HG02970 (cell line): ENCODE data around the gene CADM2.

Source experiments
- ATAC-seq: cut with Tn5 transposase; IDR thresholded peaks from one replicate; pipeline ENCODE4 v1.9.1; 2021; ENCODE audit warnings: mild to moderate bottlenecking, moderate library complexity, moderate number of reproducible peaks; ENCODE audit not compliant: unreplicated experiment, low FRiP score

The CADM2 gene

DNA sequence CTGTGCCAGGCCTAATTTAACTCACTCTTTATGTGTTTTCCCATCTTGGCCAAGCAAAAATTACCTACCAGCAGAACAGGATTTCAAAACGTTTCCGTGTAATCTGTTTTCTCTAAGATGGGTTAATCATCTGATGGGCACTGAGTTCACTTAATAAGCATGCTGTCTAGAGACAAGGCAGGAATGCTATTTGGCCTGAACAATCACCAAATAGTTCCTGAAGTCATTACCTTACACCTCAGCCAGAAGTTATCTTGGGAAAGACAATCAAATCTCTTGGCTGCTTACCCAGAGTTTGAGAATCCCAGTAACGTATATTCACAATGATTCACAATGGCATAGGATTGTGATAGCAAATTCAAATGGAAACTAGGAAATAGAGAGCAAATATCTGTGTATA lies 779.1 kb downstream of the CADM2 start:
- ATAC-seq, result no peak

DNA sequence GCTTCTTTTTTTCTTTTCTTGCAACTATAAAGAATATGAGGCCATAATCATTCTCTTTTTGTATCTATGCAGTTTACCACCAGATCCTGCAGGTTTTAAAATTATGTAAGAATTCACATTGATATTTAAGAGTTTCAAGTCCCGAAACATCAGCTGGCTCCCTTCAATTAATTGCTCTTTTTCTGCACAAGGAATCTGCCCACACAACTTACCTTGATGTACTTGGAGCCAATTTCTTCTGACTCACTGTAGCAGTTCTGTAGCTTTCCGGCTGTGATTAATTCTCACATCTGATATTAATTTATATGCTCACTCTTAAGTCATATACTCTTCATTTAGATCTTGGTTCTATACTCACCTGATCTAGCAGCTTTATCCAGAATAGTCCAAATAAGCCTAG lies 781.8 kb downstream of the CADM2 start:
- ATAC-seq, result no peak

DNA sequence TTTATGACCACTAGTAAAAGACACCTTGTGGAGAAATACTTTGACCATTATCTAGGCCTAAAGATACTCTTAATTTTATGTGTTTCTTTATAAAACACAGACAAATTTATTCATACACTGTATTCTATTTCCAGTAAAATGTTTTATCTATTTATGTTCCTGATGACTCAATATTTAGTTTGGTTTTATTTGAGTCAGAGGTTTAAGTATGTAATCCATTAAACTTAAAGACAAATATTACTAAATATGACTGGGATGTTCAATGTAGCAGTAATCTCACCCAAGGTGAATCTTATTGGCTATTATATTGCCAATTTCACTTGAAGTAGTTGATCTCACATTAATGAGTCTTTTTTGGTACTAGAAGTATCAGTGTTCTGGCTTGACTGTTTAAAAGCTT lies 799.7 kb downstream of the CADM2 start:
- no peak for ATAC-seq

DNA sequence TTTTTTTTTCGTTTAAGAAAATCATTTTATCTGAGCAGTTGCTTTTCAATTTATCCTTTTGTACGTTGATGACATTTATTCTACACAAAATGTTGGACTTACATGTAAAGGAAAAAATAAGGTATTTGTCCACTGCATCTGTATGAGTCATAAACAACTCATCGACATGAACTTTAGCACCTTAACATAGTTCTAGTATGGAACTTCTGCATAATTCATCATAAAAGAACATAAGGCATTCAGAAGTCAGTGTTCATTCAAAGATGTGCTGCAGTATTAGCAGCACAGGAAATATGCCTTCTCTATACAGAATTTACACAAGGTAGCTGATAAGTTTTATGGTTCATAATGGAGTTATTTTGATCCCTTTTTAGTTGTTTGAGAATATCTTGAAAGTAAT lies 801.6 kb downstream of the CADM2 start:
- no peak for ATAC-seq

DNA sequence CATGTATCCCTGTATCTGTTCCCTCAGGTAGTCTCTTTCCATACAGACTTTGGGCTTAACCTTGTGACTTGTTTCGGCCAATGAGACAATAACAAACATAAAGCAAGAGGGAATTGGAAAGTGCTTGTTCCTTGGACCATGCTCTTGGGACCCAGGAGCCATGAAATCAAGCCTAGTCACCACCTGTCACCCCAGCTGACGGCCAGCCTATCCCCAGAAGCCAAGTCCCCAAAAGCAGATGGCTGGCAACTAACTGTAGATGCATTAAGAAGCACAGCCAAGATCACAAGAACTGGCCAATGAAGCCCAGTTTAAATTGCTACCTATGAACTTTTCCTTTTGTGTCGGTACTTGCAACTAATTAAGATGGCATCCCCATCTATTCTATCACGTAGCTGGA lies 822.0 kb downstream of the CADM2 start:
- no peak for ATAC-seq

DNA sequence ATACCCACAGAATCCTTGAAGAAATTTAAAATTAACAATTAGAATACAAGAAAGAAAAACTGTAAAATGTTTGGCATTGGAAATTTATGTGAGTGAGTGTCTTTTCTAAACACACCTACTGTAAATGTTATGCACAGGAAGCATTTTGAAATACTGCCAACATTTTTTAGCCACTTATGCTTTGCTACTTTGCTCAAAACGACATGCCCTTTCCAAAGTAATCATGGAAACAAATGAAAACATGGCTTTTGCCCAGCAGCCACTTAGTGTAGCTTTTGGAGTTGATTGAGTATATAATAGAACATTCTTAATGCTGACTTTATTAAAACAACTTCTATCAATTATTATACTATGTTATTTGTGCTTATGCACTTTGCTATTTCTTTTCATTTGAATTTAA lies 823.0 kb downstream of the CADM2 start:
- no peak for ATAC-seq

DNA sequence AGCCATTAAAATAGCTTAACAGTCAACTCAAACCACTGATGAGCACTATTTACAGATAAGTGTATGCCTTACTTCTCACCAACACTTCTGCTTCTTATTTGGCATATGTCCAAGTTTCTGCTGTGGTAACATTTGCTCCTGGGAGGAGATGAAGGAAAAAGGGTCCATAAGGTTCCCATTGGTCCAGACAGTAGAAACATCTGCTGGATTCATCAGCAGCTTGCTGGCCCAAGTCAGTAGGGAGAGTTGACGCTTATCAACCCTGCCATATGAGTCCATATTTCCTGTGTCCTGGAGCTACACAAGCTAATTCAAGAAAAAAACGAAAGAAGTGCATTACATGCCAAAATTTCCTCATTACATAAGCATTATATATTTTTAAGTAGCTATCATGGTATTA lies 824.5 kb downstream of the CADM2 start:
- no peak for ATAC-seq

DNA sequence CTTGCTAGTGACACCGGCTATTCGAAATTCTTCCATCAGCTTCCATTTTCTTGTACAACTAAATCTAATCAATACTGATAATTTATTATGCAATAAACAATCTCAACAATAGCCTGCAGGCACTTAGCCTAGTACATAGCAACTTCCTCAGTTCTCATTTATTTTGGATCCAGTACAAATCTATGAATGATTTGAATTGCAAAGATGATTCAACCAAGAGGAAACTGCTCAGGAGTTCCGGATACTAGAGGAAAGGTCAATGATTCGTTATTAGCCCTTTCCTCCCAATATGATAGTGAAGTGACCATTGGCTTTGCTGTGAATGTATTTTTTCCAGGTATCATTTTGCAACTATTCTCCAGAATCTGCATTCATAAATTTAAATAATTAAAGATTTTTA lies 827.0 kb downstream of the CADM2 start:
- ATAC-seq, result no peak

DNA sequence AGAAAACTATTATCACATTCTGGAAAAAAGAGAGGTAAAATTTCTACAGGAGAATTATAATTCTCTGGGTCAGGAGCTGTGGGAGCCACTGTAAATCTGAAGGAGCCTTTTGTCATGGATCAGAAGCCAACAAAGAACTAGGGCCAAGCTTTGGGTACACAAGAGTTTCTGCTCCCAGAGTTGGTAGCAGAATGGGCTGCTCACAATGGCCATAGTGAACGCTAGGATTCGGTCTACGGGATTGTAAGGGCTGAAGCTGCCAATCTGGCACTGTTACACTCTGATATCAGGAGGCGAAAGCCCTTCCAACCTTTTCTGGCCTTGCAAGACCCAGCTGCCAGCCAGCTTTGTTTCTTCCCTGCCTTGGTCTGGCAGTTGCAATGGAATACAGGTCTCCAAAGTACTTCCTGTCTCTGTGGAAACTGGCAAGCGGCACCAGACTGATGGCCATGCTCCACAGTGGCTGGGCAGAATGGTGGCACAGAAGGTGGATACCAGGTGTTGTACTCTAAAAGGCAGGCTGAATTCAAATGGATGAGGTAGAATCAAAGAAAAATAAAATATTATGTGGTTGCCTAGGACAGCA lies 831.7 kb downstream of the CADM2 start:
- no peak for ATAC-seq

DNA sequence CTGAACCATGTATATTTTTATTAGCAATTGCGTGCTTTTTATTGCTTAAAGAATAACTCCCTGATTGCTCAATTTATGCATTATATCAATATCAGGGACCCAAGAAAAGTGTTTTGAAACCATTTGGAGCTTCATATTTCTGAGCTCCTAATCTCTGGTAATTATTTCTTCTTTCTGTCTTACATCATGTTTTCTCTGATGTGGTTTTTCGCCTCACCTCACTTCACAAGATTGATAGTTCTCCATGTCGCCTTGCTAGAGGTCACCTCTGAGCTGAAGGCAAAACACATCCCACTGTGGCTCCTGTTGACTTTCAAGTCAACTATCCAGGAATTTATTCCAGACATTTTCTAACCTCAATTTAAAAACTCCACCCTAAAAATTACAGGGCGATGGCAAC lies 837.4 kb downstream of the CADM2 start:
- no peak for ATAC-seq

DNA sequence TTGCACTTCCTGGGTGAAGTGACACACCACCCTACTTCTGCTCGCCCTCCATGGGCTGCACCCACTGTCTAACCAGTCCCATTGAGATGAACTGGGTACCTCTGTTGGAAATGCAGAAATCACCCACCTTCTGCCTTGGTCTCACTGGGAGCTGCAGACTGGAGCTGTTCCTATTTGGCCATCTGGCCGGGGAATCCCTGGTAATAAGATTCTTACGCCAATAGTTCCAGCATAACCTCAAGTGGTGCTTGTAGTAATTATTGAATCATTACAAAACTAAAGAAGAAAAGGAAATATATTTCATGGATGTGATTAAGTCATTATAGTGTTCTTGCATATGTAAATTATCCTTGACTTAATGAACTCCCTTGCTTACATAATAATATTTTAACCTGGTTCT lies 841.9 kb downstream of the CADM2 start:
- ATAC-seq, result no peak

DNA sequence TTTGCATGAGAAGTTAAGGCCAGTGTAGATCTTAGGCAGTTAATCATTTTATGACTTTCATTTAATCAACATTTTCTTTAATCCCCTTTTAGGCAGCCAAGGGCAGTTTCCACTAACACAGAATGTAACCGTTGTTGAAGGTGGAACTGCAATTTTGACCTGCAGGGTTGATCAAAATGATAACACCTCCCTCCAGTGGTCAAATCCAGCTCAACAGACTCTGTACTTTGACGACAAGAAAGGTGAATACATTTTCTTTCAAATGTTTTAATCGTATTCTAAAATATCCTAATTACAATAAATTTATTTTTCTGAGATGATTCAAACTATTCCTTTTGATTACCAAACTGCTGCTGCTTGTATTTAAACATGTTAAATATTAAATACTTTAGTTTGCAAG lies 843.2 kb downstream of the CADM2 start:
- no peak for ATAC-seq

DNA sequence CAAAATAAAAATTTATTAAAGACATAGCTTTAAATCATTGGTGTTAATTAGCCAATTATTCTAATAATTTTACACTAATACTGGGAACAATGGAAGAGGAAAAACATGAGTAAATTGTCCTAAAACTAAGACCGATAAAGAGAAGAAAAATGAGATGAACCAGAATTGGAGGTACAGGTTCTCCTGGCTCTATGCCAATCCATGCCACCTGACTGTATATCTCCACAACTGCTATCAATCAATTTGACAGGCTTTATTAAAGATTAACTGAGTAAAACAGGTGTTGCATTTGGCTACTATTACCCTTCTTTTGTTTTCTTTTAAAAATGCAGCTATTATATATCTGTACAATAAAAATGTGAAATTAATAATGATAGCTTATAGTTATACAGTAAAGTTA lies 850.0 kb downstream of the CADM2 start:
- ATAC-seq, result no peak

DNA sequence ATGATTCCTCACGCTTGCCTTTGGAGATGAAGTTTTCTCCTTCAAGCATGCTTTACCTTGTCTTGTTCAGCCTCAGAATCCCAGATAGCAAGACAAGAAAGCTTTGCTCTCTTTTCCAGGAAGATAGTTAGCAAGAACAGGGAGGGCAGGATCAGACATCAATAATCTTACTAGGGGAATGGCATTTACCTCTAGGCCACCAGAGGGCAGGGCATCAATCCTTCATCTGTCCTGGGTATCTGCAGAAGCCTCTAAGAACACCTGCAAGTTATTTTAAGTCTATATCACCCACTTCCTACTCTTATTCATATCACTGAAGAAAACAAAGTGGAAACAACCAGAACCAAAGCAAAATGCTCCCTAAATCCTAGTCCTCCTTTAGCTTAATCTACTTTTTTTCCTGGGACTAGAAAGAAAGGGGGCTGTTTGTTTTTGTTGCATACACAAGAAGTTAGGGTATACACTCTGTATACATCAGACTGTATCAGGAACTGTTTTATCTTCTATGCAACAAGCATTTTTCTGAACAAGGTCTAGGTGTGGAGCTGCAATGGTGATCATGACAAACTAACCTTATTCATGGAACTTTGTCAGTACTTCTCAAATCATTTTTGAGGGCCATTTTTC lies 862.5 kb downstream of the CADM2 start:
- no peak for ATAC-seq

DNA sequence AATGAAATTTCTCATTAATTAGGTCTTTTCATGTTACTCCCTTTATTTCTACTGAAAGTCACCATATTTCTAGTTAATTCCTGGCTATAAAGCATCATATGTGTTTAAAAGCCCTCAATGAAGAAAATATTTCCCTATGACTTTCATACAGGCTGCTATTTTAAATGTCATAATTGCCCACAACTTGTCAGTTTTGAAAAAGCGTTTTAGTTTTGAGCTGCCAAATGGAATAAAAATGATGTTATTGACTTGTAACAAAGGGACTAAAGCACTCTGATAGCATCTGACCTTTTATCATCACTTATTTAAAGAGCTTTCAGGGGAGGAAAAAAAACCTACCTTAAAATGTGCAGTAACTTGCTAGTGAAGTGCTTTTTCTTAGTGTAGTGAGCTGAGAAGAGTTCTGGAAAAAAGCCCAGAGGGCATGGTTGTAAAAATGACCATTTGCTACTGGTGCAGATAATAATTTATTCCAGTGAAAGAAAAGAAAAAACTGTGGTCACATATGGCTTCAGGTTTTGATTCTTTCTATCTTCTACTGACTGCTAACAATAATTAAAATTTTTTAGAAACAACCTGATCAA lies 877.2 kb downstream of the CADM2 start:
- ATAC-seq, result no peak

DNA sequence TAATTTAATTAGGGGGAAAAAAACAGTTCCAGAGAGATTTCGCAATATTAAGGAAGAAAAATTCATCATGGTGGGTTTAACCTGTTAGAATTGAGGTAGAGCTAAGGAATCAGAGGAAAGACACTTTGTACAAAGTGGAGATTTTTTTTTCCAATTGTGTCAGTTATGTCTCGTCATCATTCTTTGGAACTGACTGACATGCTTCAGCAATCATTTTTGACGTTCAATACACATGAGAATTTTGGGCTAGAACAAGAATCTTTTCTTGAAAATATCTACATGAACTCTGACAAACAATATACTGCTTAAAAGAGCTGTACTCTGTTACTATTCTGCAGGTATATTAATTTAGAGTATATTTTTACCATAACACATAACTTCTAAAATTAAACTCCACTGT lies 878.6 kb downstream of the CADM2 start:
- ATAC-seq, result no peak

DNA sequence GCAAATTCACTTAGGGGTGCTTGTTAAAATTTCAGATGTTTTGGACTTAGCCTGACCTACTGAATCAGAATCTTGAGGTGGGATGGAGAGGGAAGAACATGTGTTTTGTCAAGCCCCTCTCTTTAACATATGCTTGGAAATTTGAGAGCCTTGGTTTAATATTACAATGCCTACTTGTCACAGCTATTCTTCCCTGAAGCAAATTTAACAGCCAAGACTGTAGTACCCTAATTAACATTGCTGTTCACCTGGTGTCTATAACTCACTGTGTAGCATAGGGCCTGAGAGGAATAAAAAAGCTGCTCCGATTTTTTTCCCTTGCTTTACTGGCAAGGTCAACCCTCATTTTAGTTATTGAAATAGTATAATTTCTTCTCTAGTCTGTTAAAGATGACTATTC lies 880.1 kb downstream of the CADM2 start:
- no peak for ATAC-seq

DNA sequence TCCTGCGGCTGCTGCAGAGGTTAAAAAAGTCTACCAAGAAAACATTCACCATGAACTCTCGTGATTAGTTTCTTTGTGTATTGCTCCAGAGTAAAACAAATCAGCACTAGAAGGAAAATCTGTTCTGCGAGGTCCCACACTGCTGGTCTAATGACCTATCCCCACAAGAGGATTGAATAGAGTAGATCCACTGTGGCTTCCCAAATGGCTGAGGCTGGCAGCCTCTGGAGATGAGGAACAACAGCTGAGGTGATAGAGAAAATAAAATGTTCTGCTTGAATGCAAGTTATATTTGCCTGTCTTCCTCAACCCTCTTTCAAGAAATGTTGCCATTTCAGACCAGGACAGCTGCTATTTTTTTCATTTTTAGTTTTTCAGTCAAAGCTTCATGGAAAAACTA lies 883.3 kb downstream of the CADM2 start:
- no peak for ATAC-seq

DNA sequence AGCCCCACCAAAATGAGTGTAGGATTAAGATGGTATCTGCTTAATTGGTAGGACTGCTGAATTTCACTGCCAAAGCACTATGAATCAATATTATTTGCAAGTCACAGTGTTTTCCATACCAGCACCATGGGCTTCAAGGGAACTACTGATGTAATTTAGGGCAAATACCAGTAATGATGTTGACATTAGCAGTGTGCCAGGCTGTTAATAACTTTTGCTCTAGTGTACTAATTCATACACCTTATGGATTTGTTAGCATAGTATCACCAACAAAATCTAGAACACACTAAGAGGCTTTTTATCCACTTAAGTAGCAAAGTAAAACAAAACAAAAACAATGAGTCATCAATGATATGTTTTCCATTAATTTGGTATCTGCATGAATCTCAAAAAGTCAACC lies 888.2 kb downstream of the CADM2 start:
- no peak for ATAC-seq

DNA sequence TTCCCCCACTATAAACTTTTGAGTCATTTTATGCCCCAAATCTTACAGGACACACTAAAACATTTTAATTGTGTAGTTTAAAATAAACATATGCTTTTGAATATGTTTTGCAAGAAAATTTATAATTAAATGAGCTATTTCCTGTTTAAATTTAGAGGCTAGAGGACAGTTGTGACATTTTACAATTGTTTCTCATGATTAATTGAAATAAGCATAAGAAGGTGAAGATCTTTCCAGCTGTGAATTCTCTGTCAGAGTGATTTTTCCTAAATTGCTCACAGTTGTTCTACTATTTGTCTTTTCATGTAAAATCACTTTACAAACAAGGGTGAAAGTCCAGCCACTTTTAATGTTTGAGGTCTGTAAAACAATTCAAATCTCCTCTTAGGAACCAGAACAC lies 892.3 kb downstream of the CADM2 start:
- ATAC-seq, result no peak

DNA sequence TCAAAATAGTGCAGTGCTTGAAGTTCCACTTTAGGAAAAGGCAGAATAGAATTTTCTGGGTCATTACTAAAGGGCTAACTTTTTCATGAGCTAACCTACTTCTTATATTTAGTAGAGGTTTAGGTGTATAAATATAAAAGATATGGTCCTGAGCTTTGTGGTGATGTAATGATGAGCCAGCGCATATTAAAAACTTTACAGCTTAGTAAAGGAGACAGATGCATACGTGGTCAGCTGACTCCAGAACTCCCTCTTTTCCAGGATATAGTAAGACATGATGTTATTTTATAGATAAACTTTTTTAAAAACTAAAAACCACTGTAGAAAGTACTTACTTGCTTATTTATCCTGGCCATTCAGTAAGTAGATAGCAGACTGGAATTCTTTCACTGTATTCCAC lies 895.0 kb downstream of the CADM2 start:
- no peak for ATAC-seq

DNA sequence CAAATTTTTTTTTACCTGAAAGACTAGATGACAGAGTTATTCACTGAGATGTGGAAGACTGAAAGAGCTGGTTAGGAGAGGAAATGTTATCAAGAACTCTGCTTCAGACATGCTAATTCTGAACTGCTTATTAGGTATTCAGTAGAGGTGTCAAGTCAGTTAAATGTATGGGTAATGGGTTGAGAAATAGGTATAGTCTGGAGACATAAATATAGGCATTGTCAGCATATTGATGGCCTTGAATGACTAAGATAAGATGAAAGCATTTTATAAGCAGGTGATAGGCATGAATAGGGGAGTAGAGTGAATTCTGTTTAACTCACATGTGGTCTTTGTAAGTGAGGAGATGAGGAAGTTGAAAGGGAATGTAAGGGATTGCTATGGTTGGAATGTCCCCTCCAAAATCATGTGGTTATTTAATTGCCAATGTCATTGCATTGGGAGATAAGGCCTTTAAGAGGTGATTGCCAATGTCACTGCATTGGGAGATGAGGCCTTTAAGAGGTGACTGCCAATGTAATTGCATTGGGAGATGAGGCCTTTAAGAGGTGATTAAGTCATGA lies 904.2 kb downstream of the CADM2 start:
- no peak for ATAC-seq
